ENCODE results near the gene PLBD2. TPM values are rescaled to one million over a fixed set of nuclear protein-coding genes. Genes with fewer than 3 reads are reported as not detected.

PLBD2 gene
- total RNA-seq, 1 donor from 2014 or later, result 55.1 TPM

GRCh38 chr12:113339540-113339939 lies 18.8 kb upstream of the PLBD2 start:
- H3K36me3 ChIP-seq, result no peaks in the 10 kb centered on the region
- TF ChIP-seq, protein P1, sequence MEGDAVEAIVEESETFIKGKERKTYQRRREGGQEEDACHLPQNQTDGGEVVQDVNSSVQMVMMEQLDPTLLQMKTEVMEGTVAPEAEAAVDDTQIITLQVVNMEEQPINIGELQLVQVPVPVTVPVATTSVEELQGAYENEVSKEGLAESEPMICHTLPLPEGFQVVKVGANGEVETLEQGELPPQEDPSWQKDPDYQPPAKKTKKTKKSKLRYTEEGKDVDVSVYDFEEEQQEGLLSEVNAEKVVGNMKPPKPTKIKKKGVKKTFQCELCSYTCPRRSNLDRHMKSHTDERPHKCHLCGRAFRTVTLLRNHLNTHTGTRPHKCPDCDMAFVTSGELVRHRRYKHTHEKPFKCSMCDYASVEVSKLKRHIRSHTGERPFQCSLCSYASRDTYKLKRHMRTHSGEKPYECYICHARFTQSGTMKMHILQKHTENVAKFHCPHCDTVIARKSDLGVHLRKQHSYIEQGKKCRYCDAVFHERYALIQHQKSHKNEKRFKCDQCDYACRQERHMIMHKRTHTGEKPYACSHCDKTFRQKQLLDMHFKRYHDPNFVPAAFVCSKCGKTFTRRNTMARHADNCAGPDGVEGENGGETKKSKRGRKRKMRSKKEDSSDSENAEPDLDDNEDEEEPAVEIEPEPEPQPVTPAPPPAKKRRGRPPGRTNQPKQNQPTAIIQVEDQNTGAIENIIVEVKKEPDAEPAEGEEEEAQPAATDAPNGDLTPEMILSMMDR (IDR thresholded peaks at IDR 0.05), result no peak
- H3K4me1 ChIP-seq, result peaks cover 0 to 6% of the 10 kb centered on the region in 2 donors
- DNase-seq (ENCODE audit: low spot score in 2 of 2), result no peak
- no peak overlapping the region for H3K27ac ChIP-seq
- intact Hi-C loops (cut with DNase I), result no loop called here
- no peaks in the 10 kb centered on the region for H3K9me3 ChIP-seq
- H3K27me3 ChIP-seq, result no peaks in the 10 kb centered on the region
- no peak overlapping the region for H3K4me3 ChIP-seq

- no peak for DNase-seq (ENCODE audit: low spot score in 2 of 2)
- Histone ChIP-seq H3K4me1 (peaks cover 0 to 6% of the 10 kb centered on the region in 2 donors), H3K36me3 (no peaks in the 10 kb centered on the region), H3K27me3 (no peaks in the 10 kb centered on the region), H3K9me3 (no peaks in the 10 kb centered on the region), H3K4me3 (no peak overlapping the region), H3K27ac (no peak overlapping the region)
- TF ChIP-seq, protein P1 (IDR thresholded peaks at IDR 0.05), result no peak
- intact Hi-C loops (cut with DNase I), result no loop called here
Observed at GRCh38 chr12:113340061-113340460, 18.3 kb upstream of the PLBD2 start.

DNA sequence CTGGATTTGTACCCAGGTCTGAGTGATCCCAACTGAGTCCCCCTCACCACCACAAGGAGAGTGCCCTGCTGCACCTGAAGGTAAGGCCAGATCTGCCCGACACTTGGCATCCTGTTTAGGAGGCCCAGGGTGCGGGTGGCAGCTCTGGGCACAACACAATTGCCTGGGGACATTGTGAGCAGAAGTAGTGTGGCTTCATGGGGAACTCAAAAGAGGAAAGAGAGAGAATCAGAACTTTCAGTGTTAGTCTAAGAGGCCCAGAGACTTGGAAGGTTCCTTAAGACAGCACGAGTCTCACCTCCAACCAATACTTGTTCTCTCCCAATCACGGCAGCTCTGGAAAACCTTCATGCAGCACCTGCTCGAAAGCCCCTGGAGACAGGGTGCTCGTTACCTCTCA lies 16.9 kb upstream of the PLBD2 start:
- Histone ChIP-seq H3K4me1 (no peaks in the 10 kb centered on the region), H3K4me3 (no peak overlapping the region), H3K9me3 (no peaks in the 10 kb centered on the region), H3K27me3 (no peaks in the 10 kb centered on the region), H3K27ac (no peak overlapping the region), H3K36me3 (no peaks in the 10 kb centered on the region)
- TF ChIP-seq, protein P1 (IDR thresholded peaks at IDR 0.05), result no peak
- DNase-seq (ENCODE audit: low spot score in 2 of 2), result no peak
- intact Hi-C loops (cut with DNase I), result no loop called here

- TF ChIP-seq, protein P1 (IDR thresholded peaks at IDR 0.05), result no peak
- H3K4me3 ChIP-seq, result no peak overlapping the region
- H3K4me1 ChIP-seq, result no peaks in the 10 kb centered on the region
- H3K27me3 ChIP-seq, result no peaks in the 10 kb centered on the region
- H3K36me3 ChIP-seq, result no peaks in the 10 kb centered on the region
- intact Hi-C loops (cut with DNase I), result no loop called here
- H3K9me3 ChIP-seq, result no peaks in the 10 kb centered on the region
- no peak for DNase-seq (ENCODE audit: low spot score in 2 of 2)
- no peak overlapping the region for H3K27ac ChIP-seq
Observed at GRCh38 chr12:113345318-113345717, 13.1 kb upstream of the PLBD2 start.

DNA sequence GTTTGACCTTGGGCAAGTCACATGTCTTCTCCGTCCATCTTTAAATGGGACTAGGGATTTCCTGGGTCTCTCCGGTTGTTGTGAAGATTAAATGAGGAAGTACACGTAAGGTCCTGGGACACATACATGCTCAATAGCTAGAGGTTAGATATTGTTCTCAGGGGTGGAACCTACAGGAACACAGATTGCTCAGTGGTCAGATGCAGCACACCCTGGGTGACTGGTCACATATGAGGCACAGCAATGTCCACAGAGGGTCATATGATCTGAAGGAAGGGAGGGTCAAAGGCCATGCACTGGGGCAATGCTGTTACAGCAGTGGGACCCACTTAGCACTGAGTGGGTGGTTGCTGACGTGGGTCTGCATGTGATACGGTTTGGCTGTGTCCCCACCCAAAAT lies 12.0 kb upstream of the PLBD2 start:
- Histone ChIP-seq H3K27ac (no peak overlapping the region), H3K27me3 (no peaks in the 10 kb centered on the region), H3K9me3 (no peaks in the 10 kb centered on the region), H3K4me1 (no peaks in the 10 kb centered on the region), H3K36me3 (no peaks in the 10 kb centered on the region), H3K4me3 (no peak overlapping the region)
- intact Hi-C loops (cut with DNase I), result no loop called here
- TF ChIP-seq, protein P1 (IDR thresholded peaks at IDR 0.05), result no peak
- DNase-seq (ENCODE audit: low spot score in 2 of 2), result no peak

DNA sequence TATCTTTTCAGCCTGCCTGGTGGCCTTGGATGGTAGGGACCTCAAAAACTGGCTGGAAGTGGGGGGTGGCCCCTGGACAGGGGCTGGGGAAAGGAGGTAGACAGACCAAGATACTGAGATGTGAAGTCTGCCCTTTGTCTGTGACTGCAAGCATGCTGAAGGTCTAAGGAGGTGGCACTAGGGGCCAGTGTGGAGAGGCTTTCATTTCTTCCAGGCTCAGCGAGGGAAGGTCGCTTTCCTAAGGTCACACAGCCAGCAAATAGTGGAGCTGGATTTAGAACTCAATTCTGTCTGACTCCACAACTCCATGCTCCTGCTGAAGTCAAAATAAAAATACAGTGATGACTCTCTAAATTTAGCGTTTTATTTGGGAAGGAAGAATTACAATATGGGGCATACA lies 11.3 kb upstream of the PLBD2 start:
- TF ChIP-seq, protein P1 (IDR thresholded peaks at IDR 0.05), result no peak
- no peaks in the 10 kb centered on the region for H3K4me1 ChIP-seq
- no peak for DNase-seq (ENCODE audit: low spot score in 2 of 2)
- no peaks in the 10 kb centered on the region for H3K9me3 ChIP-seq
- intact Hi-C loops (cut with DNase I), result no loop called here
- no peak overlapping the region for H3K4me3 ChIP-seq
- no peak overlapping the region for H3K27ac ChIP-seq
- H3K27me3 ChIP-seq, result no peaks in the 10 kb centered on the region
- no peaks in the 10 kb centered on the region for H3K36me3 ChIP-seq

Measured in ascending aorta (tissue), 2 donors.